Small intestine (tissue), 7 donors: ENCODE measurements around the gene TH. TPM values are rescaled to one million over a fixed set of nuclear protein-coding genes. Genes with fewer than 3 reads are reported as not detected.

Experiments used
- DNase-seq, 2 donors: peaks; one replicate each; pipeline versions ENCODE4 v3.0.0 to v3.0.0-alpha.2; 2013
- FAIRE-seq: peaks from 2 replicates; lab custom pipeline; 2012; peaks lifted over from hg19 to GRCh38; lab: Jason Lieb, UNC
- H3K27ac ChIP-seq, 3 donors: one replicate each; pipeline ENCODE4 v1.5.1; 2013; ENCODE audit warnings: low read length in 2 of 3, mild to moderate bottlenecking in 2 of 3, control low read depth in 1 of 3, inconsistent platforms in 1 of 3, low read depth in 1 of 3, moderate library complexity in 1 of 3
- H3K27me3 ChIP-seq, 3 donors: one replicate each; pipeline ENCODE4 v1.6.1; 2013; ENCODE audit warnings: low read length in 3 of 3, inconsistent platforms in 1 of 3; ENCODE audit not compliant: control insufficient read depth in 3 of 3, insufficient read depth in 3 of 3
- H3K36me3 ChIP-seq, 3 donors: one replicate each; pipeline ENCODE4 v1.6.1; 2013; ENCODE audit warnings: low read length in 3 of 3, inconsistent platforms in 1 of 3, low read depth in 1 of 3, mild to moderate bottlenecking in 1 of 3, moderate library complexity in 1 of 3; ENCODE audit not compliant: control insufficient read depth in 3 of 3, insufficient read depth in 2 of 3
- H3K4me1 ChIP-seq, 3 donors: one replicate each; pipeline ENCODE4 v1.6.1; 2013; ENCODE audit warnings: low read length in 2 of 3, inconsistent platforms in 1 of 3, low read depth in 1 of 3, mild to moderate bottlenecking in 1 of 3, moderate library complexity in 1 of 3; ENCODE audit not compliant: control insufficient read depth in 3 of 3, insufficient read depth in 2 of 3
- H3K4me3 ChIP-seq, 3 donors: one replicate each; pipeline ENCODE4 v1.5.1; 2013; ENCODE audit warnings: low read length in 3 of 3, control low read depth in 1 of 3, inconsistent platforms in 1 of 3, low read depth in 1 of 3, mild to moderate bottlenecking in 1 of 3, moderate library complexity in 1 of 3
- H3K9me3 ChIP-seq, 2 donors: one replicate each; pipeline ENCODE4 v1.6.1; 2013; ENCODE audit warnings: low read depth in 1 of 2, low read length in 1 of 2; ENCODE audit not compliant: control insufficient read depth in 2 of 2, insufficient read depth in 1 of 2
- WGBS, 3 donors: extraction: QIAGEN DNeasy Blood & Tissue Kit; methylation state at CpG; one replicate each; pipeline ENCODE4 v1.1.7; 2013; 5-methylcytosine and 5-hydroxymethylcytosine counted together
- polyA plus RNA-seq, 4 donors: library from polyadenylated mRNA; stranded (reverse) in 3 of 4; unstranded in 1 of 4; fragments of 200-250 nt in 3 of 4; fragments of 120-200 nt in 1 of 4; gene quantifications; one replicate each; pipeline versions ENCODE4 v1.2.1 to v1.2.3, GENCODE V29; 2013
- donor health status: healthy with polysubstance abuse.
- donor health status: control.
- donor health status: control.
- donor health status: Bipolar disorder and iron deficiency.
- donor health status: healthy.

Gene TH
- polyA plus RNA-seq, 4 donors: 0.10 to 1.7 TPM; not detected in 2

- DNase-seq: no peak
- Histone ChIP-seq H3K27me3 (peaks cover 0 to 6% (median 0%) of the 10 kb centered on the region in 3 donors), H3K4me3 (no peak overlapping the region), H3K9me3 (no peaks in the 10 kb centered on the region), H3K36me3 (no peaks in the 10 kb centered on the region), H3K4me1 (no peaks in the 10 kb centered on the region), H3K27ac (no peak overlapping the region)
- FAIRE-seq: no peak
- 62 to 76% (median 67%) methylated on average over 18 of the region's 18 CpGs for WGBS, 3 donors
Measured at GRCh38 chr11:2157294-2158040, 14.1 kb downstream of the TH start.

DNA sequence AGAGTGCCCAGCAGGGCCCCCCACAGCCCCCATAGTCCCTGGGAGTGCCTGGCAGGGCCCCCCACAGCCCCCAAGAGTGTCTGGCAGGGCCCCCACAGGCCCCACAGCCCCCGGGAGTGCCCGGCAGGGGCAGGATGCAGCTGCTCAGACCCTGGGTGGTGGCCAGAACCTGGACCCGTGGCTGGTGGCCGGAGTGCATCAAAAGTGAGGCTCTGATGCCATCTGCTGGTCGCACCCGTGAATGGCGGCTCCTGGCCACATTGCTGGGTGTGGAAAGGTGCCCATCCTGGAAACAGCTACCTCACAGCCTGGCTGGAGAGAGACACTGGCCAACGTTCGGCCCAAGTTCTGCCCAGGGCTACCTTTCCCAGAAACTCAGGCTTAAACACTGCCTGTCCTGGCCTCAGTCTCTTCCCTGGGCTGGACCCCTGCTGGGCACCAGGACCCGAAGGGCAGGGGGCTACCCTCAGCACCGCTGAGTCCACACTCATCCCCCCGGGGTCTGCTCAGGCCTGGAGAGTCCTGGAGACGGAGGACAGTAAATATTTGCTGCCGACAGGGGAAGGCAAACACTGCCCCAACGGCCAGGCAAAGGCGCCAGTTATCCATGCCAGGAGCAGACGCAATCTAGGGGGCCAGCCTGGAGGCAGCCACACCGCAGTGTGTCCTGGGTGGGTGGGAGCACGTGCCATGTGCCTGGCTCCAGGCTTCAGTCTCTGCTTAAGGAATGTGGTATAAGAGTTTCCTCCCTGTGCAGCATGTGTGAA is 15.0 kb downstream of the TH start:
- H3K27ac ChIP-seq: no peak overlapping the region
- no peaks in the 10 kb centered on the region for H3K36me3 ChIP-seq
- WGBS, 3 donors: 19 to 31% (median 26%) methylated on average over 18 to 19 of the region's 19 CpGs
- FAIRE-seq: no peak
- H3K4me1 ChIP-seq: peaks cover 0 to 3% (median 0%) of the 10 kb centered on the region in 3 donors
- no peak overlapping the region for H3K4me3 ChIP-seq
- peak; percentile 63 for DNase-seq
- H3K9me3 ChIP-seq: no peaks in the 10 kb centered on the region
- peaks cover 0 to 6% (median 0%) of the 10 kb centered on the region in 3 donors for H3K27me3 ChIP-seq

GRCh38 chr11:2155511-2155910 is 16.1 kb downstream of the TH start:
- H3K4me3 ChIP-seq: no peak overlapping the region
- no peak overlapping the region for H3K27ac ChIP-seq
- H3K9me3 ChIP-seq: no peaks in the 10 kb centered on the region
- peaks cover 0 to 13% (median 2%) of the 10 kb centered on the region in 3 donors for H3K27me3 ChIP-seq
- H3K4me1 ChIP-seq: peaks cover 0 to 5% (median 0%) of the 10 kb centered on the region in 3 donors
- FAIRE-seq (no peak), DNase-seq (no peak)
- no peaks in the 10 kb centered on the region for H3K36me3 ChIP-seq
- WGBS, 3 donors: 74 to 85% (median 77%) methylated on average over 19 to 29 of the region's 29 CpGs

- peaks cover 0 to 5% (median 0%) of the 10 kb centered on the region in 3 donors for H3K4me1 ChIP-seq
- no peaks in the 10 kb centered on the region for H3K36me3 ChIP-seq
- no peaks in the 10 kb centered on the region for H3K9me3 ChIP-seq
- no peak overlapping the region for H3K27ac ChIP-seq
- WGBS, 3 donors: 76 to 83% (median 78%) methylated on average over 17 of the region's 17 CpGs
- H3K27me3 ChIP-seq: peaks cover 0 to 16% (median 5%) of the 10 kb centered on the region in 3 donors
- FAIRE-seq (no peak), DNase-seq (no peak)
- no peak overlapping the region for H3K4me3 ChIP-seq
Measured at GRCh38 chr11:2154889-2155288, 16.7 kb downstream of the TH start.

- Histone ChIP-seq H3K27me3 (peaks cover 2 to 23% (median 7%) of the 10 kb centered on the region in 3 donors), H3K36me3 (no peaks in the 10 kb centered on the region), H3K4me3 (no peak overlapping the region), H3K27ac (no peak overlapping the region), H3K9me3 (no peaks in the 10 kb centered on the region), H3K4me1 (peaks cover 0 to 5% (median 0%) of the 10 kb centered on the region in 3 donors)
- FAIRE-seq: no peak
- DNase-seq: no peak
- WGBS, 3 donors: 71 to 83% (median 71%) methylated on average over 7 of the region's 7 CpGs
Measured at GRCh38 chr11:2154195-2154585, 17.4 kb downstream of the TH start.

DNA sequence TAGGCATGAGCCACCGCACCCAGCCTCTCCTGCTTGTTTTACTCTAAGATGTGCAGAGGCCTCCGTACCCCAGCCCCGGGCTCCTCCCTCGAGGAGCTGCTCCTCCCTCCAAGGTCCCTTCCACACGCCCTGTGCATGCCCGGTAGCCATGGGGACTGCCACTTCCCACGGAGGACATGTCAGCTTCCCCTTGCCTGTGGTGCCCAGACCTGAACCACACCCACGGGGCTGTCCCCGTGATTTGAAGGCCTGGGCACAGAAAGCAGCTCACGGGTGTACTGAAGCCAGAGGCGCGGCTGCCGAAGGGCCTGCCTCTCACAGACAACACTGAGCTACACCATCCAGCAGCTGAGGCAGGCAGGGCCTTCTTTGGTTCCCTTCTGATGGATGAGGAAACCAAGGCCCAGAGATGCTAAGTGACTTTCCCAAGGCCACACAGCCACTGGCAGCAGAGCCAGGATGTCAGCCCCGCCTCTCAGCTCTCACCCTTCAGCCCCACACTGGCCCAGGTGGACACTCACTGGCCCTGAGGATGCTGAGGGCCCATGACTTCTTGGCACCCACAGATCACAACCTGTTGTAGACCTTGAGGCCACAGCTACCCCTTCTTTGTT is 17.9 kb downstream of the TH start:
- Histone ChIP-seq H3K36me3 (no peaks in the 10 kb centered on the region), H3K9me3 (no peaks in the 10 kb centered on the region), H3K27ac (no peak overlapping the region), H3K4me1 (peaks cover 0 to 5% (median 0%) of the 10 kb centered on the region in 3 donors), H3K4me3 (no peak overlapping the region), H3K27me3 (peaks cover 2 to 28% (median 7%) of the 10 kb centered on the region in 3 donors)
- no peak for FAIRE-seq
- WGBS, 3 donors: 32 to 62% (median 41%) methylated on average over 14 of the region's 14 CpGs
- DNase-seq: no peak

- Histone ChIP-seq H3K27ac (peak overlapping the region in 1 of 3 donors; percentile 31), H3K36me3 (no peaks in the 10 kb centered on the region), H3K4me3 (no peak overlapping the region), H3K4me1 (peaks cover 0 to 5% (median 0%) of the 10 kb centered on the region in 3 donors), H3K9me3 (no peaks in the 10 kb centered on the region), H3K27me3 (peaks cover 6 to 48% (median 15%) of the 10 kb centered on the region in 3 donors)
- DNase-seq: peak; percentile 75 to 88
- 2 to 3% (median 2%) methylated on average over 22 of the region's 22 CpGs for WGBS, 3 donors
- FAIRE-seq: no peak
Measured at GRCh38 chr11:2151500-2152257, 19.9 kb downstream of the TH start.
